Esophagus squamous epithelium (tissue), 5 donors: ENCODE data around the gene LYSMD4. TPM values are rescaled to one million over a fixed set of nuclear protein-coding genes. Genes with fewer than 3 reads are reported as not detected.
A peak's percentile ranks its signal among the peaks of the same experiment; 100 is the strongest.

Experiments
- DNase-seq: peaks from one replicate; lab custom pipeline; 2025; lab: John Stamatoyannopoulos, UW
- H3K27ac ChIP-seq, 4 donors: fragments of 200-600 bp; sonication (generic); one replicate each; pipeline ENCODE4 v1.5.1; 2016 to 2019; ENCODE audit warnings: mild to moderate bottlenecking in 1 of 4
- H3K27me3 ChIP-seq, 4 donors: fragments of 200-600 bp; sonication (generic); 1 replicate in 3 of 4; 2 replicates in 1 of 4; pipeline versions ENCODE4 v1.5.1 to v1.6.0; 2017 to 2021; ENCODE audit warnings: antibody characterized with exemption in 1 of 4
- H3K36me3 ChIP-seq, 3 donors: fragments of 200-600 bp; sonication (generic); one replicate each; pipeline ENCODE4 v1.5.1; 2016 to 2019
- H3K4me1 ChIP-seq, 3 donors: fragments of 200-600 bp; sonication (generic); one replicate each; pipeline ENCODE4 v1.5.1; 2017 to 2019
- H3K4me3 ChIP-seq, 4 donors: fragments of 200-600 bp; sonication (generic); 1 replicate in 3 of 4; 2 replicates in 1 of 4; pipeline ENCODE4 v1.5.1; 2016 to 2019; ENCODE audit warnings: mild to moderate bottlenecking in 2 of 4, moderate library complexity in 1 of 4
- H3K9me3 ChIP-seq, 3 donors: fragments of 200-600 bp; sonication (generic); one replicate each; pipeline ENCODE4 v1.5.1; 2016 to 2019
- CTCF ChIP-seq, 6 experiments: fragments of 450-650 bp in 4 of 6; fragments of 200-600 bp in 2 of 6; sonication (generic) in 2 of 6; IDR thresholded peaks; one replicate each; pipeline ENCODE4 v1.5.1; 2016 to 2019; ENCODE audit warnings: antibody characterized with exemption in 6 of 6, mild to moderate bottlenecking in 4 of 6, moderate library complexity in 4 of 6
- POLR2A ChIP-seq, 4 donors: fragments of 450-650 bp; IDR thresholded peaks; one replicate each; pipeline ENCODE4 v1.6.1; 2017; ENCODE audit warnings: antibody characterized with exemption in 4 of 4, mild to moderate bottlenecking in 4 of 4, moderate library complexity in 3 of 4
- WGBS, 2 donors: methylation state at CpG; one replicate each; pipeline ENCODE4 v1.1.5; 2018; 5-methylcytosine and 5-hydroxymethylcytosine counted together
- intact Hi-C: fragments of 100-400 bp; cut with DNase I; formaldehyde crosslinking; loops from one replicate; pipeline ENCODE4 v1.15.0; 2022
- total RNA-seq, 4 donors: library from RNA; depleted of rRNA; stranded (reverse); fragments of >200 nt; gene quantifications; one replicate each; pipeline ENCODE4 v1.1.0, GENCODE V29; 2016
- donor health status: DM: yes; HTN: yes; CAD: no.

Gene LYSMD4
- total RNA-seq, 4 donors from 2014 or later = 9.3 to 18.1 (median 14.1) TPM

GRCh38 chr15:99732124-99732750, 1.0 kb downstream of the LYSMD4 start:
- H3K27ac ChIP-seq = peak overlapping the region; percentile 85 to 100 (median 96)
- intact Hi-C loops = no loop called here
- H3K4me1 ChIP-seq = peaks cover 5 to 42% (median 18%) of the 10 kb centered on the region in 3 donors
- no peaks in the 10 kb centered on the region for H3K27me3 ChIP-seq
- WGBS, 2 donors = 15 to 22% methylated on average over 13 to 16 of the region's 18 CpGs
- no peak for DNase-seq
- H3K9me3 ChIP-seq = no peaks in the 10 kb centered on the region
- TF ChIP-seq CTCF (IDR thresholded peaks at IDR 0.05) (peak in 1 of 6 experiments; percentile 2), POLR2A (IDR thresholded peaks at IDR 0.05) (no peak)
- peaks cover 0 to 26% (median 13%) of the 10 kb centered on the region in 3 donors for H3K36me3 ChIP-seq
- peak overlapping the region; percentile 86 to 100 (median 92) for H3K4me3 ChIP-seq

GRCh38 chr15:99731336-99732123, 1.7 kb downstream of the LYSMD4 start:
- H3K9me3 ChIP-seq = no peaks in the 10 kb centered on the region
- no peak for TF ChIP-seq POLR2A (IDR thresholded peaks at IDR 0.05)
- no peak for TF ChIP-seq CTCF (IDR thresholded peaks at IDR 0.05)
- intact Hi-C loops = no loop called here
- peak overlapping the region in 2 of 4 donors; percentile 88 to 95 for H3K4me3 ChIP-seq
- no peak for DNase-seq
- peaks cover 0 to 30% (median 13%) of the 10 kb centered on the region in 3 donors for H3K36me3 ChIP-seq
- peak overlapping the region; percentile 85 to 100 (median 96) for H3K27ac ChIP-seq
- no peaks in the 10 kb centered on the region for H3K27me3 ChIP-seq
- 60 to 65% methylated on average over 14 to 24 of the region's 26 CpGs for WGBS, 2 donors
- peaks cover 5 to 42% (median 18%) of the 10 kb centered on the region in 3 donors for H3K4me1 ChIP-seq

GRCh38 chr15:99729920-99730319, 3.3 kb downstream of the LYSMD4 start:
- no peak for TF ChIP-seq POLR2A (IDR thresholded peaks at IDR 0.05)
- peak in 5 of 6 experiments; percentile 9 to 40 (median 19) for TF ChIP-seq CTCF (IDR thresholded peaks at IDR 0.05)
- Histone ChIP-seq H3K36me3 (peaks cover 0 to 40% (median 13%) of the 10 kb centered on the region in 3 donors), H3K4me3 (no peak overlapping the region), H3K27ac (peak overlapping the region in 1 of 4 donors; percentile 4), H3K9me3 (no peaks in the 10 kb centered on the region), H3K4me1 (peaks cover 5 to 42% (median 18%) of the 10 kb centered on the region in 3 donors), H3K27me3 (no peaks in the 10 kb centered on the region)
- intact Hi-C loops = no loop called here
- DNase-seq = no peak
- 31 to 38% methylated on average over 3 of the region's 3 CpGs for WGBS, 2 donors

GRCh38 chr15:99729327-99729726, 3.9 kb downstream of the LYSMD4 start:
- H3K4me1 ChIP-seq = peaks cover 5 to 42% (median 18%) of the 10 kb centered on the region in 3 donors
- no peak for DNase-seq
- H3K27ac ChIP-seq = no peak overlapping the region
- peaks cover 0 to 40% (median 13%) of the 10 kb centered on the region in 3 donors for H3K36me3 ChIP-seq
- no peak for TF ChIP-seq POLR2A (IDR thresholded peaks at IDR 0.05)
- no peak for TF ChIP-seq CTCF (IDR thresholded peaks at IDR 0.05)
- H3K27me3 ChIP-seq = no peaks in the 10 kb centered on the region
- 91 to 100% methylated on average over 9 to 11 of the region's 11 CpGs for WGBS, 2 donors
- H3K9me3 ChIP-seq = no peaks in the 10 kb centered on the region
- intact Hi-C loops = no loop called here
- no peak overlapping the region for H3K4me3 ChIP-seq

- Histone ChIP-seq H3K4me1 (peaks cover 5 to 40% (median 18%) of the 10 kb centered on the region in 3 donors), H3K36me3 (peaks cover 0 to 40% (median 13%) of the 10 kb centered on the region in 3 donors), H3K4me3 (no peak overlapping the region), H3K27ac (no peak overlapping the region), H3K9me3 (no peaks in the 10 kb centered on the region), H3K27me3 (no peaks in the 10 kb centered on the region)
- WGBS, 2 donors = 90% methylated on average over 2 of the region's 6 CpGs; no CpG with 5 or more reads in 1 of the 2 donors
- TF ChIP-seq CTCF (IDR thresholded peaks at IDR 0.05) (no peak), POLR2A (IDR thresholded peaks at IDR 0.05) (no peak)
- intact Hi-C loops = no loop called here
- DNase-seq = no peak
Measured at GRCh38 chr15:99728916-99729315, 4.3 kb downstream of the LYSMD4 start.
